ENCODE measurements around the gene CRIM1.

GRCh38 chr2:36515538-36515937, 160.0 kb downstream of the CRIM1 start:
- TF ChIP-seq EP300 (IDR thresholded peaks at IDR 0.05) (no peak), CTCF (IDR thresholded peaks at IDR 0.05) (no peak)

Data from tibial nerve (tissue), 4 donors.